ENCODE results near the gene UTS2.

GRCh38 chr1:7824701-7825100 lies 28.2 kb downstream of the UTS2 start:
- TF ChIP-seq CTCF (IDR thresholded peaks at IDR 0.05) (no peak), POLR2A (IDR thresholded peaks at IDR 0.05) (no peak)
